Measurements from ENCODE around the gene SULT1A1. TPM values are rescaled to one million over a fixed set of nuclear protein-coding genes. Genes with fewer than 3 reads are reported as not detected.

SULT1A1 gene
- total and polyA plus RNA-seq, 4 donors: 25.3 to 143 (median 102) TPM

DNA sequence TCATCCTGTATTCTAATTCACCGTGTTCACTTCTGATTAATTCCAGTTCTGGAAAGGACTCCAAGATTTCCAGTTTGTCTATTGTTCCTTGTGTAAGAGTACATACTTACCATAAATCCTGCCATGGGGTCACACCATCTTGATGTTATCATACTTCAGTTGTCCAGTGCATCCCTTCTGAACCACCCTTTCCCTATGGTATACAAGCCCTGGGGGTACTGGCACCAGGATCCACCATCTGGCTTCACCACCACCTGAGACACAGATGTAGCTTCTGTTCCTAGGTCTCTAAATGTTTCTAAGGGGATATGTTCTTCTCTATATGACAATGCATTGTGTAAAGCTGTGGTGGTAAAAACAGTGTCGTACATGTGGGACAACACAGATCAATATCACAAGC, 34.9 kb downstream of the SULT1A1 start:
- DNase-seq (ENCODE audit: low spot score): no peak
- Histone ChIP-seq H3K4me1 (ENCODE audit: control insufficient read depth in 4 of 4, insufficient read depth in 4 of 4, low read length in 3 of 4) (peaks cover 0 to 6% (median 0%) of the 10 kb centered on the region in 4 donors), H3K4me3 (ENCODE audit: low read depth in 1 of 3, low read length in 3 of 3) (no peak overlapping the region), H3K36me3 (ENCODE audit: control insufficient read depth in 4 of 4, insufficient read depth in 3 of 4, low read depth in 1 of 4, low read length in 3 of 4) (no peaks in the 10 kb centered on the region), H3K27me3 (ENCODE audit: control insufficient read depth in 4 of 4, insufficient read depth in 4 of 4, low read length in 3 of 4) (no peaks in the 10 kb centered on the region), H3K9me3 (ENCODE audit: control insufficient read depth in 4 of 4, low read length in 3 of 4) (no peaks in the 10 kb centered on the region), H3K27ac (ENCODE audit: low read depth in 1 of 2, low read length in 2 of 2) (no peak overlapping the region), H3K9ac (ENCODE audit: low read depth in 1 of 2, low read length in 2 of 2) (no peak overlapping the region)
- TF ChIP-seq SP1 (IDR thresholded peaks at IDR 0.05) (no peak), HNF4G (IDR thresholded peaks at IDR 0.05) (no peak), MAX (IDR thresholded peaks at IDR 0.05) (no peak), NR2F2 (IDR thresholded peaks at IDR 0.05) (no peak), EGR1 (IDR thresholded peaks at IDR 0.05; ENCODE audit: low read depth in 2 of 2) (no peak), TAF1 (conservative IDR thresholded peaks at IDR 0.05) (no peak), JUND (IDR thresholded peaks at IDR 0.05) (no peak), FOXA2 (IDR thresholded peaks at IDR 0.05) (no peak), REST (IDR thresholded peaks at IDR 0.05) (no peak), HNF4A (conservative IDR thresholded peaks at IDR 0.05) (no peak), FOXA1 (IDR thresholded peaks at IDR 0.05) (no peak), GABPA (IDR thresholded peaks at IDR 0.05 in 1 of 2, conservative IDR thresholded peaks at IDR 0.05 in 1 of 2) (no peak), RXRA (IDR thresholded peaks at IDR 0.05) (no peak), YY1 (IDR thresholded peaks at IDR 0.05) (no peak), RAD21 (IDR thresholded peaks at IDR 0.05) (no peak)
- TF ChIP-seq, protein P1, sequence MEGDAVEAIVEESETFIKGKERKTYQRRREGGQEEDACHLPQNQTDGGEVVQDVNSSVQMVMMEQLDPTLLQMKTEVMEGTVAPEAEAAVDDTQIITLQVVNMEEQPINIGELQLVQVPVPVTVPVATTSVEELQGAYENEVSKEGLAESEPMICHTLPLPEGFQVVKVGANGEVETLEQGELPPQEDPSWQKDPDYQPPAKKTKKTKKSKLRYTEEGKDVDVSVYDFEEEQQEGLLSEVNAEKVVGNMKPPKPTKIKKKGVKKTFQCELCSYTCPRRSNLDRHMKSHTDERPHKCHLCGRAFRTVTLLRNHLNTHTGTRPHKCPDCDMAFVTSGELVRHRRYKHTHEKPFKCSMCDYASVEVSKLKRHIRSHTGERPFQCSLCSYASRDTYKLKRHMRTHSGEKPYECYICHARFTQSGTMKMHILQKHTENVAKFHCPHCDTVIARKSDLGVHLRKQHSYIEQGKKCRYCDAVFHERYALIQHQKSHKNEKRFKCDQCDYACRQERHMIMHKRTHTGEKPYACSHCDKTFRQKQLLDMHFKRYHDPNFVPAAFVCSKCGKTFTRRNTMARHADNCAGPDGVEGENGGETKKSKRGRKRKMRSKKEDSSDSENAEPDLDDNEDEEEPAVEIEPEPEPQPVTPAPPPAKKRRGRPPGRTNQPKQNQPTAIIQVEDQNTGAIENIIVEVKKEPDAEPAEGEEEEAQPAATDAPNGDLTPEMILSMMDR (IDR thresholded peaks at IDR 0.05; ENCODE audit: low read depth, low read length, missing input control): no peak
- TF ChIP-seq, protein P2, sequence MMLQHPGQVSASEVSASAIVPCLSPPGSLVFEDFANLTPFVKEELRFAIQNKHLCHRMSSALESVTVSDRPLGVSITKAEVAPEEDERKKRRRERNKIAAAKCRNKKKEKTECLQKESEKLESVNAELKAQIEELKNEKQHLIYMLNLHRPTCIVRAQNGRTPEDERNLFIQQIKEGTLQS (IDR thresholded peaks at IDR 0.05): no peak
- TF ChIP-seq, protein P3, sequence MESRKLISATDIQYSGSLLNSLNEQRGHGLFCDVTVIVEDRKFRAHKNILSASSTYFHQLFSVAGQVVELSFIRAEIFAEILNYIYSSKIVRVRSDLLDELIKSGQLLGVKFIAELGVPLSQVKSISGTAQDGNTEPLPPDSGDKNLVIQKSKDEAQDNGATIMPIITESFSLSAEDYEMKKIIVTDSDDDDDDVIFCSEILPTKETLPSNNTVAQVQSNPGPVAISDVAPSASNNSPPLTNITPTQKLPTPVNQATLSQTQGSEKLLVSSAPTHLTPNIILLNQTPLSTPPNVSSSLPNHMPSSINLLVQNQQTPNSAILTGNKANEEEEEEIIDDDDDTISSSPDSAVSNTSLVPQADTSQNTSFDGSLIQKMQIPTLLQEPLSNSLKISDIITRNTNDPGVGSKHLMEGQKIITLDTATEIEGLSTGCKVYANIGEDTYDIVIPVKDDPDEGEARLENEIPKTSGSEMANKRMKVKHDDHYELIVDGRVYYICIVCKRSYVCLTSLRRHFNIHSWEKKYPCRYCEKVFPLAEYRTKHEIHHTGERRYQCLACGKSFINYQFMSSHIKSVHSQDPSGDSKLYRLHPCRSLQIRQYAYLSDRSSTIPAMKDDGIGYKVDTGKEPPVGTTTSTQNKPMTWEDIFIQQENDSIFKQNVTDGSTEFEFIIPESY (IDR thresholded peaks at IDR 0.05): no peak
- WGBS: 97% methylated on average over 2 of the region's 2 CpGs
